Trophoblast cell (in vitro differentiated cells and primary cell): ENCODE results near the gene SKI.

Experiments used
- DNase-seq, 2 donors: peaks; one replicate each; pipeline ENCODE4 v3.0.0-alpha.2; 2016
- H2AFZ ChIP-seq: 2 replicates; pipeline ENCODE4 v1.6.1; 2013; ENCODE audit warnings: low read length, moderate library complexity, mild to moderate bottlenecking; ENCODE audit not compliant: insufficient read depth, poor library complexity
- H2AK5ac ChIP-seq: 2 replicates; pipeline ENCODE4 v1.6.1; 2013; ENCODE audit warnings: mild to moderate bottlenecking, low read length
- H2BK120ac ChIP-seq: 2 replicates; pipeline ENCODE4 v1.6.1; 2013; ENCODE audit warnings: low read length, mild to moderate bottlenecking, moderate library complexity; ENCODE audit not compliant: insufficient read depth, poor library complexity
- H2BK12ac ChIP-seq: 2 replicates; pipeline ENCODE4 v1.6.1; 2013; ENCODE audit warnings: mild to moderate bottlenecking, low read length, moderate library complexity
- H2BK5ac ChIP-seq: 2 replicates; pipeline ENCODE4 v1.6.1; 2013; ENCODE audit warnings: low read length, low read depth, moderate library complexity, mild to moderate bottlenecking; ENCODE audit not compliant: poor library complexity
- H3K14ac ChIP-seq: 2 replicates; pipeline ENCODE4 v1.6.1; 2013; ENCODE audit warnings: mild to moderate bottlenecking, low read length
- H3K18ac ChIP-seq: 2 replicates; pipeline ENCODE4 v1.6.1; 2013; ENCODE audit warnings: mild to moderate bottlenecking, low read length
- H3K23ac ChIP-seq: 2 replicates; pipeline ENCODE4 v1.6.1; 2013; ENCODE audit warnings: low read length
- H3K27ac ChIP-seq: 2 replicates; pipeline ENCODE4 v1.5.1; 2013; ENCODE audit warnings: low read depth, mild to moderate bottlenecking, inconsistent platforms, low read length, moderate library complexity
- H3K27me3 ChIP-seq: 2 replicates; pipeline ENCODE4 v1.6.1; 2013; ENCODE audit warnings: inconsistent platforms, mild to moderate bottlenecking, low read length, moderate library complexity; ENCODE audit not compliant: insufficient read depth
- H3K36me3 ChIP-seq, 2 experiments: 1 replicate in 1 of 2; 2 replicates in 1 of 2; pipeline ENCODE4 v1.6.1; 2013; ENCODE audit warnings: low read length in 2 of 2, mild to moderate bottlenecking in 2 of 2, moderate library complexity in 1 of 2; ENCODE audit not compliant: insufficient read depth in 2 of 2, control insufficient read depth in 1 of 2
- H3K4ac ChIP-seq: 2 replicates; pipeline ENCODE4 v1.6.1; 2013; ENCODE audit warnings: low read depth, mild to moderate bottlenecking, low read length, moderate library complexity
- H3K4me1 ChIP-seq, 2 experiments: 1 replicate in 1 of 2; 2 replicates in 1 of 2; pipeline ENCODE4 v1.6.1; 2013; ENCODE audit warnings: low read length in 2 of 2, mild to moderate bottlenecking in 2 of 2, moderate library complexity in 1 of 2; ENCODE audit not compliant: insufficient read depth in 2 of 2, control insufficient read depth in 1 of 2
- H3K4me2 ChIP-seq: 2 replicates; pipeline ENCODE4 v1.6.1; 2013; ENCODE audit warnings: inconsistent platforms, mild to moderate bottlenecking, low read length, moderate library complexity
- H3K4me3 ChIP-seq: 2 replicates; pipeline ENCODE4 v1.5.1; 2013; ENCODE audit warnings: mild to moderate bottlenecking, low read depth, low read length, inconsistent platforms
- H3K79me1 ChIP-seq: one replicate; pipeline ENCODE4 v1.6.1; 2013; ENCODE audit warnings: low read length
- H3K79me2 ChIP-seq: 2 replicates; pipeline ENCODE4 v1.6.1; 2013; ENCODE audit warnings: low read length, mild to moderate bottlenecking; ENCODE audit not compliant: control insufficient read depth, insufficient read depth, poor library complexity
- H3K9ac ChIP-seq: 2 replicates; pipeline ENCODE4 v1.6.1; 2013; ENCODE audit warnings: mild to moderate bottlenecking, low read length
- H3K9me3 ChIP-seq: 2 replicates; pipeline ENCODE4 v1.6.1; 2013; ENCODE audit warnings: low read depth, mild to moderate bottlenecking, control low read depth, inconsistent platforms, low read length; ENCODE audit not compliant: insufficient read depth
- H4K12ac ChIP-seq: 2 replicates; pipeline ENCODE4 v1.6.1; 2013; ENCODE audit warnings: low read depth, mild to moderate bottlenecking, low read length, moderate library complexity
- H4K8ac ChIP-seq: 2 replicates; pipeline ENCODE4 v1.6.1; 2013; ENCODE audit warnings: low read depth, mild to moderate bottlenecking, low read length, moderate library complexity
- H4K91ac ChIP-seq: one replicate; pipeline ENCODE4 v1.6.1; 2013; ENCODE audit warnings: low read depth, mild to moderate bottlenecking, low read length, moderate library complexity
- WGBS: extraction: QIAGEN DNeasy Blood & Tissue Kit; methylation state at CpG from one replicate; pipeline ENCODE4 v1.1.7; 2013; ENCODE audit warnings: missing lambda C conversion rate; ENCODE audit not compliant: insufficient read length, insufficient coverage; ENCODE audit errors: extremely low coverage; 5-methylcytosine and 5-hydroxymethylcytosine counted together

SKI gene

DNA sequence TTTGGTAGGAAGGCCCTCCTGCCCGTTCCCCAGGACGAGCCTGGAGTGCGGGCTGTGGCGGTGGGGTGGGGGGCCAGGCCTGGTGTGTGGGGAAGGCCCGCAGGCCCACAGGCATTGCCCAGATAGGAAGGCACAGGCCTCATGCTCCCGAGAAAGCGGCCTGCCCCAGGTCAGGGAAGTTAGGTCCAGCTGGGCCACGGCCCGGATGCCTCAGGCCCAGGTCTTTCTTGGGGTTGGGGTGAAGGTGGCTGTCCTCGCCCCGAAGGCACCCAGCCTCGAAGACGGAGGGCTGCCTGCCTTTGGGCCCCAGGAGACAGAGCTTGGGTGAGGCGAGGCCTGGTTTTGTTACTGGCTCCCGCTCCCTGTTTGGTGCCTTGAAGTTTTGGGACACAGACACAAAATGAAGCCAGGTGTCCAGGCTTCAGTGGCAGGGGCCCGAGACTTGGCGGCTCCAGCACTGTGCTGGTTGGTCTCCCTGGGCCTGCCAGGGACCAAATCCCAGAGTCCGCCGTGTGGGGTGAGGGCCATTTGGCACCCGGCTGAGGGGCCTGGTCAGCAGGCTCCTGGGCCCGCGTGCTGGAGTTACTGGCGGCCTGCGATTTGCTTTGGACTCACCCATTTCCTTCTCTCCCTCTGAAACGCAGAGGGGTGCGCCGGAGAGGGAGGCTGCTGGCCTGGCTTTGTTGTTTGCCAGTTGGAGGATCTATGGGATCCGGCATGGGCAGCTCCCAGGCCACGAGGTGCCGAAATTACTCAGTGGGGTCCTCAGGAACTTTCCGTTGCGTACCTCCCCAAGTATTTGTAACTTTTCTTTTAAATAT, 2.0 kb downstream of the SKI start:
- peak overlapping the region; percentile 86 for H3K4me3 ChIP-seq
- H2BK5ac ChIP-seq = peak overlapping the region; percentile 28
- no peak overlapping the region for H2BK12ac ChIP-seq
- peak overlapping the region; percentile 74 for H3K4me2 ChIP-seq
- peak overlapping the region; percentile 12 for H3K27ac ChIP-seq
- no peaks in the 10 kb centered on the region for H3K27me3 ChIP-seq
- no CpG with 5 or more reads among the region's 32 CpGs for WGBS
- H4K91ac ChIP-seq = peak overlapping the region; percentile 52
- H3K9me3 ChIP-seq = peaks cover 1% of the 10 kb centered on the region
- H3K4ac ChIP-seq = peak overlapping the region; percentile 97
- H3K23ac ChIP-seq = no peak overlapping the region
- H3K9ac ChIP-seq = peak overlapping the region; percentile 47
- H3K4me1 ChIP-seq = peaks cover 44 to 56% of the 10 kb centered on the region in 2 experiments
- H3K79me1 ChIP-seq = peaks cover 24% of the 10 kb centered on the region
- peak overlapping the region; percentile 52 for H3K18ac ChIP-seq
- peak overlapping the region; percentile 12 for H2AFZ ChIP-seq
- peak overlapping the region; percentile 11 for H2BK120ac ChIP-seq
- peaks cover 2 to 6% of the 10 kb centered on the region in 2 experiments for H3K36me3 ChIP-seq
- peaks cover 68% of the 10 kb centered on the region for H3K79me2 ChIP-seq
- peak in 1 of 2 donors; percentile 17 for DNase-seq
- no peak overlapping the region for H2AK5ac ChIP-seq
- peak overlapping the region; percentile 11 for H4K12ac ChIP-seq
- no peak overlapping the region for H4K8ac ChIP-seq
- H3K14ac ChIP-seq = peak overlapping the region; percentile 75

- peak overlapping the region; percentile 39 for H3K9ac ChIP-seq
- H3K4me1 ChIP-seq = peaks cover 44 to 56% of the 10 kb centered on the region in 2 experiments
- peaks cover 24% of the 10 kb centered on the region for H3K79me1 ChIP-seq
- WGBS = no CpG with 5 or more reads among the region's 30 CpGs
- no peak overlapping the region for H2BK120ac ChIP-seq
- H2BK12ac ChIP-seq = no peak overlapping the region
- peak overlapping the region; percentile 66 for H3K4ac ChIP-seq
- peaks cover 2 to 10% of the 10 kb centered on the region in 2 experiments for H3K36me3 ChIP-seq
- no peak overlapping the region for H2AK5ac ChIP-seq
- H3K18ac ChIP-seq = no peak overlapping the region
- H3K4me3 ChIP-seq = peak overlapping the region; percentile 66
- no peak overlapping the region for H4K12ac ChIP-seq
- no peak overlapping the region for H4K91ac ChIP-seq
- H3K27me3 ChIP-seq = no peaks in the 10 kb centered on the region
- H3K27ac ChIP-seq = no peak overlapping the region
- no peak overlapping the region for H2AFZ ChIP-seq
- H3K4me2 ChIP-seq = peak overlapping the region; percentile 74
- no peak for DNase-seq
- no peak overlapping the region for H2BK5ac ChIP-seq
- H3K23ac ChIP-seq = no peak overlapping the region
- peaks cover 1% of the 10 kb centered on the region for H3K9me3 ChIP-seq
- H3K14ac ChIP-seq = no peak overlapping the region
- H3K79me2 ChIP-seq = peaks cover 77% of the 10 kb centered on the region
- H4K8ac ChIP-seq = no peak overlapping the region
These were observed 2.8 kb downstream of the SKI start for GRCh38 chr1:2230781-2231531.

DNA sequence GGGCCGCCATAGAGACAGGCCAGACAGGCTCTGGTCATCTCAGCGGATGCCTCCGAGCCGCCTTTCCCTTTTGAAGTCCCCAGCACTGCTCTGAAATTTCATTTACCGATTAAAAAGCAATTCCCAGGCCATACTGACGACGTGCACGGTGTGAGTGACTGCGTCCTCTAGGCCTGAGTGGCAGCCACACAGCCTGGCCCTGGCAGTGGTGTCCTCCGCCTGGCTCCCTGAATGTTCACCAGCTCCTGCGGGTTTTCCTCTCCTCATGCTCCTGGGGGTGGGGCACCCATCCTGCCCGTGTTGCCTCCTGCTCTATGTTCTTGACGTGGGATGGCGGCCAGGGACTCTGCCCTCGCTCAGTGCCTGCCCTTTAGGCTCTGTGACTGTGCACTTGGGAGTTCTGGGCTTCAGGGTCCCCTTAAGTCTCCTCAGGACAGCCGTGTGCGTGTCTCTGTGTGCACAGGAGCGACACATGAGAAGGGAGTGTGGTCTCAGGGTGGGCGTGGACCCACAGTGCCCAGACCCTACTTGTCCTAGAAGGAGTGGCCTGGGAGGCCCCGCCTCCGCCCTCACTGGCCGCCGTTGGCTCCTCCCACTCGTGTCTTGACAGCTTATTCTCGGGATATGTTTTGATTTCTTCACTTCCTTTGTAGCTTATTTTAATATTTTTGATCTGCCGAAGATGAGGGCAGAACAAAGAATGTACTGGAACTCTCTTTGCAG, 3.6 kb downstream of the SKI start:
- Histone ChIP-seq H3K27me3 (no peaks in the 10 kb centered on the region), H3K4me3 (peak overlapping the region; percentile 66), H3K79me2 (peaks cover 76% of the 10 kb centered on the region), H3K4me2 (peak overlapping the region; percentile 74), H2BK5ac (no peak overlapping the region), H3K79me1 (peaks cover 22% of the 10 kb centered on the region), H3K4me1 (peaks cover 39 to 51% of the 10 kb centered on the region in 2 experiments), H2AFZ (peak overlapping the region; percentile 2), H3K14ac (peak overlapping the region; percentile 21), H4K91ac (no peak overlapping the region), H4K8ac (no peak overlapping the region), H4K12ac (no peak overlapping the region), H3K18ac (peak overlapping the region; percentile 8), H3K23ac (no peak overlapping the region), H3K4ac (peak overlapping the region; percentile 66), H2AK5ac (peak overlapping the region; percentile 27), H3K9me3 (peaks cover 1% of the 10 kb centered on the region), H2BK120ac (no peak overlapping the region), H2BK12ac (no peak overlapping the region), H3K27ac (no peak overlapping the region), H3K9ac (no peak overlapping the region), H3K36me3 (peaks cover 2 to 11% of the 10 kb centered on the region in 2 experiments)
- DNase-seq = peak; percentile 64 to 77
- WGBS = no CpG with 5 or more reads among the region's 26 CpGs

GRCh38 chr1:2232255-2232915, 4.3 kb downstream of the SKI start:
- no peak overlapping the region for H3K18ac ChIP-seq

More at GRCh38 chr1:2232255-2232915, 4.3 kb downstream of the SKI start:
- Histone ChIP-seq H3K79me2 (peaks cover 77% of the 10 kb centered on the region), H2AK5ac (no peak overlapping the region), H3K79me1 (peaks cover 15% of the 10 kb centered on the region), H3K4me1 (peaks cover 36 to 48% of the 10 kb centered on the region in 2 experiments), H3K23ac (no peak overlapping the region), H3K9me3 (peaks cover 1% of the 10 kb centered on the region), H3K4me2 (peak overlapping the region; percentile 12), H4K8ac (no peak overlapping the region), H3K9ac (no peak overlapping the region), H2BK5ac (no peak overlapping the region), H4K12ac (no peak overlapping the region), H3K36me3 (peaks cover 6 to 18% of the 10 kb centered on the region in 2 experiments), H3K27ac (peak overlapping the region; percentile 19), H2BK12ac (no peak overlapping the region), H4K91ac (no peak overlapping the region), H3K14ac (no peak overlapping the region), H3K4ac (peak overlapping the region; percentile 66), H3K27me3 (no peaks in the 10 kb centered on the region), H2AFZ (no peak overlapping the region), H2BK120ac (no peak overlapping the region), H3K4me3 (no peak overlapping the region)
- no CpG with 5 or more reads among the region's 17 CpGs for WGBS
- DNase-seq = no peak
